Hepatocyte (in vitro differentiated cells): Measurements from ENCODE around the gene SPATA19.

Experiments
- EZH2phosphoT487 ChIP-seq: fragments of 200-600 bp; sonication (generic); IDR thresholded peaks from one replicate; pipeline ENCODE4 v1.6.1; 2018; ENCODE audit warnings: antibody characterized with exemption, mild to moderate bottlenecking, low read depth, moderate library complexity; ENCODE audit not compliant: unreplicated experiment, severe bottlenecking
- TF ChIP-seq, protein P1 (sequence below): fragments of 200-600 bp; sonication (generic); IDR thresholded peaks from 2 replicates; pipeline ENCODE4 v1.5.1; 2016; ENCODE audit warnings: antibody characterized with exemption, mild to moderate bottlenecking; ENCODE audit not compliant: poor library complexity

DNA sequence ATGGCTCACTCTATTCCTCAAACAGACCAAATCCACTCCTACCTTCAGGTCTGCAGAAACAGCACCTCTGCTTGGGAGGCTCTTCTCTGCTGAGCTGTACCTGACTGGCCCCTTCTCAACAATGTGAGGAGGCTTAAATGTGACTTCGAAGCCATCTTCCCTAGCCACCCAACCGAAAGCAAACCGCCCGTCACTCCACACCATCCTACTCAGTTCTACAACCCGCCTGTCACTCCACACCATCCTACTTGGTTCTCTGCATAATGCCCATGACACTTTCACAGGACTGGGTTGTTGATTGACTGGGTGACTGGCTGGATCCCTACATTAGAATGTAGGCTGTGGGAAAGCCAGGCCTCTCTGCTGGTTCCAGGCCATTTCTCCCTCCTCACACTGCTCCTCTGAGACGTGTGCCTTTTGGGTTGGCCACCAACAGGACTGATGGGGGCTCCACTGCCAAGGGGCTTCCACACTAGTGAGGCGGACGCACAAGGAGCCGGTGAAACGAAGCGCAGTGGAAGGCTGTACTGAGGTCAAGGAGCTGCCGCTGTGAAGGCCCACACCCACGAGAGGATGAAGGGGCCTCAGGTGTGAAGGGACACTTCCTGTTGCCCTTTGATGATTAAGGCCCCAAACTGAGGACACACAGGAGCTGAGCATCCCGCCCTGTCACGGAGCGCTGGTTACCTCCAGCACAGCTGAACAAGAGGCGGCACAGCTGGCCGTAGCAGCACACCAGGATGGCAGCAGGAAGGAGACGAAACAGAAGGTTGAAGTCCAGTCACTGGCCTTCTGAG, 47.5 kb upstream of the SPATA19 start:
- TF ChIP-seq, protein P1, sequence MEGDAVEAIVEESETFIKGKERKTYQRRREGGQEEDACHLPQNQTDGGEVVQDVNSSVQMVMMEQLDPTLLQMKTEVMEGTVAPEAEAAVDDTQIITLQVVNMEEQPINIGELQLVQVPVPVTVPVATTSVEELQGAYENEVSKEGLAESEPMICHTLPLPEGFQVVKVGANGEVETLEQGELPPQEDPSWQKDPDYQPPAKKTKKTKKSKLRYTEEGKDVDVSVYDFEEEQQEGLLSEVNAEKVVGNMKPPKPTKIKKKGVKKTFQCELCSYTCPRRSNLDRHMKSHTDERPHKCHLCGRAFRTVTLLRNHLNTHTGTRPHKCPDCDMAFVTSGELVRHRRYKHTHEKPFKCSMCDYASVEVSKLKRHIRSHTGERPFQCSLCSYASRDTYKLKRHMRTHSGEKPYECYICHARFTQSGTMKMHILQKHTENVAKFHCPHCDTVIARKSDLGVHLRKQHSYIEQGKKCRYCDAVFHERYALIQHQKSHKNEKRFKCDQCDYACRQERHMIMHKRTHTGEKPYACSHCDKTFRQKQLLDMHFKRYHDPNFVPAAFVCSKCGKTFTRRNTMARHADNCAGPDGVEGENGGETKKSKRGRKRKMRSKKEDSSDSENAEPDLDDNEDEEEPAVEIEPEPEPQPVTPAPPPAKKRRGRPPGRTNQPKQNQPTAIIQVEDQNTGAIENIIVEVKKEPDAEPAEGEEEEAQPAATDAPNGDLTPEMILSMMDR: no peak
- no peak for TF ChIP-seq EZH2phosphoT487
